WERI-Rb-1 (cell line): ENCODE data around the gene PTS.
A peak's percentile ranks its signal among the peaks of the same experiment; 100 is the strongest.

Experiments used
- DNase-seq: peaks from one replicate; pipeline ENCODE4 v3.0.0-alpha.2; 2020
- H3K27ac ChIP-seq: fragments of 250-450 bp; sonication (Bioruptor Pico); 2 replicates; pipeline ENCODE4 v1.5.1; 2020; ENCODE audit warnings: mild to moderate bottlenecking, moderate library complexity
- H3K27me3 ChIP-seq: fragments of 250-450 bp; sonication (Bioruptor Pico); 2 replicates; pipeline ENCODE4 v1.5.1; 2021; ENCODE audit warnings: mild to moderate bottlenecking, low read depth, moderate library complexity; ENCODE audit not compliant: insufficient read depth, severe bottlenecking
- H3K36me3 ChIP-seq: fragments of 250-450 bp; sonication (Bioruptor Pico); 2 replicates; pipeline ENCODE4 v1.5.1; 2020; ENCODE audit warnings: mild to moderate bottlenecking, moderate library complexity
- H3K4me3 ChIP-seq: 2 replicates; pipeline ENCODE4 v1.5.1; 2011; ENCODE audit warnings: low read depth, mild to moderate bottlenecking, control low read depth, low read length
- H3K9me3 ChIP-seq: fragments of 250-450 bp; sonication (Bioruptor Pico); 2 replicates; pipeline ENCODE4 v1.5.1; 2021; ENCODE audit warnings: mild to moderate bottlenecking, moderate library complexity; ENCODE audit not compliant: severe bottlenecking
- TF ChIP-seq, protein P1 (sequence below): IDR thresholded peaks from 2 replicates; pipeline ENCODE4 v1.5.1; 2011; ENCODE audit warnings: low read depth, mild to moderate bottlenecking, control low read depth, inconsistent platforms, low read length

The PTS gene

GRCh38 chr11:112274007-112274783 is 48.0 kb downstream of the PTS start:
- H3K9me3 ChIP-seq, result no peaks in the 10 kb centered on the region
- no peaks in the 10 kb centered on the region for H3K27me3 ChIP-seq
- TF ChIP-seq, protein P1, sequence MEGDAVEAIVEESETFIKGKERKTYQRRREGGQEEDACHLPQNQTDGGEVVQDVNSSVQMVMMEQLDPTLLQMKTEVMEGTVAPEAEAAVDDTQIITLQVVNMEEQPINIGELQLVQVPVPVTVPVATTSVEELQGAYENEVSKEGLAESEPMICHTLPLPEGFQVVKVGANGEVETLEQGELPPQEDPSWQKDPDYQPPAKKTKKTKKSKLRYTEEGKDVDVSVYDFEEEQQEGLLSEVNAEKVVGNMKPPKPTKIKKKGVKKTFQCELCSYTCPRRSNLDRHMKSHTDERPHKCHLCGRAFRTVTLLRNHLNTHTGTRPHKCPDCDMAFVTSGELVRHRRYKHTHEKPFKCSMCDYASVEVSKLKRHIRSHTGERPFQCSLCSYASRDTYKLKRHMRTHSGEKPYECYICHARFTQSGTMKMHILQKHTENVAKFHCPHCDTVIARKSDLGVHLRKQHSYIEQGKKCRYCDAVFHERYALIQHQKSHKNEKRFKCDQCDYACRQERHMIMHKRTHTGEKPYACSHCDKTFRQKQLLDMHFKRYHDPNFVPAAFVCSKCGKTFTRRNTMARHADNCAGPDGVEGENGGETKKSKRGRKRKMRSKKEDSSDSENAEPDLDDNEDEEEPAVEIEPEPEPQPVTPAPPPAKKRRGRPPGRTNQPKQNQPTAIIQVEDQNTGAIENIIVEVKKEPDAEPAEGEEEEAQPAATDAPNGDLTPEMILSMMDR, result no peak
- DNase-seq, result no peak
- no peaks in the 10 kb centered on the region for H3K36me3 ChIP-seq
- no peak overlapping the region for H3K4me3 ChIP-seq
- no peak overlapping the region for H3K27ac ChIP-seq

- no peak overlapping the region for H3K27ac ChIP-seq
- H3K4me3 ChIP-seq, result no peak overlapping the region
- H3K27me3 ChIP-seq, result no peaks in the 10 kb centered on the region
- TF ChIP-seq, protein P1, result no peak
- no peaks in the 10 kb centered on the region for H3K36me3 ChIP-seq
- no peak for DNase-seq
- H3K9me3 ChIP-seq, result no peaks in the 10 kb centered on the region
Measured at GRCh38 chr11:112277029-112277428, 50.8 kb downstream of the PTS start.

DNA sequence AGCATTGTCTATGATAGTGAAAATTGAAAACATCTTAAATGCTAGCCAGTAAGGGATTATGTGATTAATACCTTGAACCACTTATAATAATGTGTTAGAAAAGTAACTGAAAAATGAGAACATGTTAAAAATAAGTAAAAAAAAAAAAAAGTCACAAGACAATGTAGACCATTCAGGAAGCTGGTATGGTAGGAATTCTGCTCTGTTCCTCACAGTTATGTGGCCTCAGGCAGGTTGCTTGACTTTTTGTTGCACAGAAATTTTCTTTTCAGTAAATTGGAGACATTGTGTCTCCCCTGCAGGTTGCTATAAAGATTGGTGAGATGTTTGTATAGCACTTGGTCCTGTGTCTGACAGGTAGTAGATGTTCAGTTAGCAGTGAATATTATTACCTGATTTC is 51.7 kb downstream of the PTS start:
- no peak for DNase-seq
- no peaks in the 10 kb centered on the region for H3K9me3 ChIP-seq
- no peak overlapping the region for H3K27ac ChIP-seq
- no peaks in the 10 kb centered on the region for H3K27me3 ChIP-seq
- no peaks in the 10 kb centered on the region for H3K36me3 ChIP-seq
- H3K4me3 ChIP-seq, result no peak overlapping the region
- TF ChIP-seq, protein P1, result no peak

DNA sequence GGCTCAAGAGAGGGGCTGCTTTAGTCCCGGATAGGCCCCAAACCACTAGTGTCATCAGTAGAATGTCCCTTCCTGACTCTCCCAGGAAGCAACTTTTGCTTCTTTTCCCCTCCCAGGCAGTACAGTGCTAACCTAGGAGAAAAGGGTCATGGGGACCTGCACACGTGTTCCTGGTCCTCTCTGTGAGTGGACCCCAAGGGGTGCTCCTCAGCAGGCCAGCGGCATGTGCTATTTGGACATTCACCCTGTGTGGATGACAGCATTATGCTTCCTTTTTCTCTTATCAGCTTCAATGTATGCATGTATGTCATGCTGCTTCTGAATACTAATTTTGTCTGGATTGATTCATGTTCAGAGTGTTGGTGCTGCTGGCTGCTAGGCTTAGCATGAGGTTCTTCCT is 52.6 kb downstream of the PTS start:
- no peak overlapping the region for H3K27ac ChIP-seq
- TF ChIP-seq, protein P1, result no peak
- no peak for DNase-seq

GRCh38 chr11:112279901-112280267 is 53.7 kb downstream of the PTS start:
- DNase-seq, result peak; percentile 70
- TF ChIP-seq, protein P1, result peak; percentile 82
- H3K27ac ChIP-seq, result no peak overlapping the region
- no peaks in the 10 kb centered on the region for H3K9me3 ChIP-seq
- H3K4me3 ChIP-seq, result peak overlapping the region; percentile 48
- H3K27me3 ChIP-seq, result no peaks in the 10 kb centered on the region
- no peaks in the 10 kb centered on the region for H3K36me3 ChIP-seq

More for the DNA sequence above, 52.6 kb downstream of the PTS start:
- Histone ChIP-seq H3K36me3 (no peaks in the 10 kb centered on the region), H3K9me3 (no peaks in the 10 kb centered on the region), H3K27me3 (no peaks in the 10 kb centered on the region), H3K4me3 (no peak overlapping the region)
